ENCODE results near the gene ATP6AP1.

ATP6AP1 gene

DNA sequence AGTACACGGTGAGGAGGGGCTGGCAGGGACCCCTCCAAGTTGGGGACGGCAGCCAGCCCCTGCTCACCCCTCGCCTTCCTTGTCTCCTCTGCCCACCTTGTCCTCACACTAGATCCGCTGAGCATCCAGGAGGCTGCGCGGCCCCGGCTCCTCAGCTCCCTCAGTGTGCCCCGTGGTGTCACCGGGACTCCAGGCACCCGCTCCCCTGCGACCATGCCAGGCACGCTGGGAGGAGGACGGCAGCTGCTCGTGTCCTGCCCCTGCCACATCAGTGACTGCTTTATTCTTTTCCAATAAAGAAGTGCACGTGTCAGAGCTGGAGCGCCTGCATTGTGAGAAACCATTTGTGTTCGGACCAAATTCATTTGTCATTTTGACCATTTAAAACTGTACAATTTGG is 21.8 kb downstream of the ATP6AP1 start:
- no peak for DNase-seq

GRCh38 chrX:154452823-154453222 is 24.3 kb downstream of the ATP6AP1 start:
- DNase-seq, result no peak

DNA sequence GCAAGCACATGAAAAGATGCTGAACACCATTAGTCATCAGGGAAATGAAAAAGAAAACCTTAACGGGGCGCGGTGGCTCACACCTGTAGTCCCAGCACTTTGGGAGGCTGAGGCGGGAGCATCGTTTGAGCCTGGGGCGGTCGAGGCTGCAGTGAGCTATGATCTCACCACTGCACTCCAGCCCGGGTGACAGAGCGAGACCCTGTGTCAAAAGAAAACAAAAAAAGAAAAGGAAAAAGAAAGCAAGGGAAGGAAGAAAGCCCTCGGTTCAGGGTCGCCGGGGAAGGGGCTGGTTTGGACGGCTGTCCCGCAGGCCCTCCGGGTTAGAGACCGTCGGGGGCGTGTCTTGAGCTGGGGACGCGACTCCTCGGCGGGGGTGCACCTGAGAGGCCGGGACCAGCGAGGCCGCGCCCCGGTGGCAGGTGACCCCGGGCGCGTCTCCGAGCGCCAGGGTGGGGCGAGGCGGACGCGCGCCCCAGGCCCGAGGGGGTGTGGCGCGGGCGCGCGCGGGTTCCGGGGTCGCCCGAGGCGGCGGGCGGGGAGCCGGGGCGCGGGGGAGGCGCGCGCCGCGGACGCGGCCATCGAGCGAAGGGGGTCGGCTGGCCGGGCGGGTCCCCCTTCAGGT is 29.1 kb downstream of the ATP6AP1 start:
- DNase-seq, result no peak

GRCh38 chrX:154458116-154458953 is 29.9 kb downstream of the ATP6AP1 start, which contains the start of gene PLXNA3:
TSS of gene PLXNA3 (plus strand) at chrX:154458281. CDS start at chrX:154460184, 1,903 bp downstream.
- no peak for DNase-seq

GRCh38 chrX:154458954-154459778 is 30.7 kb downstream of the ATP6AP1 start:
- no peak for DNase-seq

GRCh38 chrX:154459832-154460231 is 31.4 kb downstream of the ATP6AP1 start:
- no peak for DNase-seq

DNA sequence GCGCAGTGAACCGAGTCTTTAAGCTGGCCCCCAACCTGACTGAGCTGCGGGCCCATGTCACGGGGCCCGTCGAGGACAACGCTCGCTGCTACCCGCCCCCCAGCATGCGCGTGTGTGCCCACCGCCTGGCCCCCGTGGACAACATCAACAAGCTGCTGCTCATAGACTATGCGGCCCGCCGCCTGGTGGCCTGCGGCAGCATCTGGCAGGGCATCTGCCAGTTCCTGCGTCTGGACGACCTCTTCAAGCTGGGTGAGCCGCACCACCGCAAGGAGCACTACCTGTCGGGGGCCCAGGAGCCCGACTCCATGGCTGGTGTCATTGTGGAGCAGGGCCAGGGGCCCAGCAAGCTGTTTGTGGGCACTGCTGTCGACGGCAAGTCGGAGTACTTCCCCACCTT is 31.8 kb downstream of the ATP6AP1 start:
- no peak for DNase-seq

- no peak for DNase-seq
Observed at GRCh38 chrX:154462396-154462795, 33.9 kb downstream of the ATP6AP1 start.

DNA sequence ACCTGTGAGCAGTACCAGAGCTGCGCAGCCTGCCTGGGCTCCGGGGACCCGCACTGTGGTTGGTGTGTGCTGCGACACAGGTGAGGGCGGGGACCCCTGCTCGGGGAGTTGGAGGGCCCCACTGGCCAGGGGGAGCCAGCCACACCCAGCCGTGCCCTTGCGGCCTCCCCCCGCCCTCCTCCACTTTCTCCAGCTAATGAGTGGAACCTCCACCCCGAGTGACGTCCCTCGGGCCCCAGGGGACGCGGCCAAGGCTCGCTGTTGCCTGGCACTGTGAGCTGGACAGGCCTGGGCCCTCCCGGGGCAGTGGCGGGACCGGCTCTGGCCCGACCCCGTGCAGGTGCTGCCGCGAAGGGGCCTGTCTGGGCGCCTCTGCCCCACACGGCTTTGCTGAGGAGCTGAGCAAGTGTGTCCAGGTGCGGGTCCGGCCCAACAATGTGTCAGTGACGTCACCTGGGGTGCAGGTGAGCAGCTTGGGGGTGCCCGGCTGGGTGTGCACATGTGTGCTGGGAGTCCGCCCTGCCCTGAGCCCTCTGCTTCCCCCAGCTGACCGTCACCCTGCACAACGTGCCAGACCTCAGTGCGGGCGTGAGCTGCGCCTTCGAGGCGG is 35.2 kb downstream of the ATP6AP1 start:
- DNase-seq, result no peak

GRCh38 chrX:154464806-154465365 is 36.4 kb downstream of the ATP6AP1 start:
- no peak for DNase-seq

DNA sequence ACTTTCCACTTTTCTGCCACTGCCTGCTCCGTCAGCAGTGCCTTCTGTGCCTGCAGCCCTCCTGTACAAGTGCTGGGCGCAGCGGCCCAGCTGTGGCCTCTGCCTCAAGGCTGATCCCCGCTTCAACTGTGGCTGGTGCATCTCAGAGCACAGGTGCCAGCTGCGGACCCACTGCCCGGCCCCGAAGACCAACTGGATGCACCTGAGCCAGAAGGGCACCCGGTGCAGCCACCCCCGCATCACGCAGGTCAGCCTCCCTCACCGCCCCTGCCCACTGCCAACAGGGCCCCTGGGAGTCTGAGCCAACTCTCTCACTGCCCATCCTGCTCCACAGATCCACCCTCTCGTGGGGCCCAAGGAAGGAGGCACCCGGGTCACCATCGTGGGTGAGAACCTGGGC is 37.1 kb downstream of the ATP6AP1 start:
- DNase-seq, result no peak

DNA sequence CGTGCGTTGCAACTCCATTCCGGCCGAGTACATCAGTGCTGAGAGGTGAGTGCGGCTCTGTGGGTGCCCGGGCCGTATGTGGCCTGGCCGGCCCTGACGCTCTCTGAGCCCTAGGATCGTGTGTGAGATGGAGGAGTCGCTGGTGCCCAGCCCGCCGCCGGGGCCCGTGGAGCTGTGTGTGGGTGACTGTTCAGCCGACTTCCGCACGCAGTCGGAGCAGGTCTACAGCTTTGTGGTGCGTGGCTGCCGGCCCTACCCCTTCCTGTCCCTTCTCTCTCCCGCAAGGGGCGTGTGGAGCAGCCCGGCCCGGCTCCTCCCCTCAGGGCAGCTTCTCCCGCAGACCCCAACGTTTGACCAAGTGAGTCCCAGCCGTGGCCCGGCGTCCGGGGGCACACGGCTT is 37.6 kb downstream of the ATP6AP1 start:
- no peak for DNase-seq

DNA sequence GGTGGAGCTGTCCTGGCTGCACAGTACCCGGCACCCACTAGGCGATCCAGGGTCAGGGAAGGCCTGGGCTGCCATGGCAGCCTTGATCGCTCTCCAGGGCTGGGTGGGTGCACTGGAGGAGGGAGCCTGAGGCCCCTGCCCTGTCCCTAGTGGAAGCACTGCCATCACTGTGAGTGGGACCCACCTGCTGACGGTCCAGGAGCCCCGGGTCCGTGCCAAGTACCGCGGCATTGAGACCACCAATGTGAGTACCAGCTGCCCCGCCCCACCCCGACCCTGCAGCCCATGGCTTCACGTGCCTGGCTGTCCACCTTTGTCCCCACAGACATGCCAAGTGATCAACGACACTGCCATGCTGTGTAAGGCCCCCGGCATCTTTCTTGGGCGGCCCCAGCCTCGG is 38.4 kb downstream of the ATP6AP1 start:
- no peak for DNase-seq

GRCh38 chrX:154467556-154467955 is 39.1 kb downstream of the ATP6AP1 start:
- no peak for DNase-seq

- no peak for DNase-seq
Observed at GRCh38 chrX:154468217-154468616, 39.7 kb downstream of the ATP6AP1 start.

DNA sequence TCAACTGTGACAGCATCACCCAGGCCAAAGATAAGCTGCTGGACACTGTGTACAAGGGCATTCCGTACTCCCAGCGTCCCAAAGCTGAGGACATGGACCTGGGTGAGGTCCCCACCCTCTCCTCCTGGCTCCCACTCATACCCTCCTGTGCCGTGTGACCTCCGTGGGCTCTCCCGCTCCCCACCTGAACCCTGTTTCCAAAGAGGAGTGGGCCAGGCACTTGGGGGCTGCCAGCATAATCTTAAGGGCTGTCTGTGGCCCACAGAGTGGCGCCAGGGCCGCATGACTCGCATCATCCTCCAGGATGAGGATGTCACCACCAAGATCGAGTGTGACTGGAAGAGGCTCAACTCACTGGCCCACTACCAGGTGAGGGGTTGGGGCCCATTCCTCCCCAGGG is 40.6 kb downstream of the ATP6AP1 start:
- no peak for DNase-seq

DNA sequence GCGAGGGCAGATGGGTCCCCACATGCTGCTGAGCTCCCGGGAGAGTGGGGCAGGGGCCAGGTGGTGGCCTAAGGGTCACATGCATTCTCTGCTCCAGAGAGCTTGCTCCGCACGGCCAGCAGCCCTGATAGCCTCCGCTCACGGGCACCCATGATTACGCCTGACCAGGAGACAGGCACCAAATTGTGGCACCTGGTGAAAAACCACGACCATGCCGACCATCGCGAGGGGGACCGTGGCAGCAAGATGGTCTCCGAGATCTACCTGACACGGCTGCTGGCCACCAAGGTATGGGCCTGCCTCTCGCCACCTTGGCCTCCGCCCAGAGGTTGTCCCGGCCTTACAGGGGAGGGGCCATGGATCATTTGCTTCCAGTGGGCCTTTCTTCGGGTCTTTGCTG is 41.4 kb downstream of the ATP6AP1 start:
- no peak for DNase-seq

DNA sequence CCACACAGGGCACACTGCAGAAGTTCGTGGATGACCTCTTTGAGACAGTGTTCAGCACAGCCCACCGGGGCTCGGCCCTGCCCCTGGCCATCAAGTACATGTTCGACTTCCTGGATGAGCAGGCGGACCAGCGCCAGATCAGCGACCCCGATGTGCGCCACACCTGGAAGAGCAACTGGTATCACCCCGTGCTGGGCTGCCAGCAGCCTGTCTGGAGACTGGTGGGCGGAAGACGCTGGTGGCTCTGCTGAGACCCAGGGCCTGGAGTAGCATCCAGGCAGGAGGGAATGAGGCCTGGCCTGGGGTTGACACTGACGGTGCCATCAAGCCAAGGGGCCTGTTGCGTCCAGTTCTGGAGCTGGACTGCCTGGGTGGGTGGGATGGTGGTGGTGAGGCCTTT is 42.0 kb downstream of the ATP6AP1 start:
- no peak for DNase-seq

- DNase-seq, result no peak
Observed at GRCh38 chrX:154470914-154471568, 42.6 kb downstream of the ATP6AP1 start.

GRCh38 chrX:154471839-154472684 is 43.6 kb downstream of the ATP6AP1 start:
- DNase-seq, result no peak
